ENCODE results near the gene CLSTN1.

- TF ChIP-seq GABPA (IDR thresholded peaks at IDR 0.05; ENCODE audit: borderline replicate concordance, insufficient read depth, low read length) (no peak), CTCF (IDR thresholded peaks at IDR 0.05; ENCODE audit: control extremely low read depth in 1 of 3, insufficient read depth in 1 of 3, low read depth in 1 of 3, low read length in 3 of 3) (no peak), RAD21 (IDR thresholded peaks at IDR 0.05 in 1 of 2, conservative IDR thresholded peaks at IDR 0.05 in 1 of 2; ENCODE audit: low read depth in 2 of 2, low read length in 2 of 2) (no peak), MAX (IDR thresholded peaks at IDR 0.05) (no peak), EP300 (IDR thresholded peaks at IDR 0.05; ENCODE audit: borderline replicate concordance in 1 of 2, low read depth in 2 of 2, low read length in 2 of 2) (no peak), POLR2A (IDR thresholded peaks at IDR 0.05; ENCODE audit: control extremely low read depth in 1 of 2, low read depth in 2 of 2, low read length in 2 of 2) (no peak), JUN (IDR thresholded peaks at IDR 0.05; ENCODE audit: low read depth, low read length) (no peak), FOSL1 (IDR thresholded peaks at IDR 0.05; ENCODE audit: insufficient read depth, low read depth, low read length) (no peak), SP1 (IDR thresholded peaks at IDR 0.05; ENCODE audit: low read depth, low read length) (no peak), POLR2AphosphoS5 (IDR thresholded peaks at IDR 0.05; ENCODE audit: low read depth, low read length) (no peak), NRF1 (IDR thresholded peaks at IDR 0.05; ENCODE audit: low read depth, low read length) (no peak), HDAC6 (IDR thresholded peaks at IDR 0.05; ENCODE audit: low read depth, low read length) (no peak)
Measured at GRCh38 chr1:9733160-9733789, 90.5 kb downstream of the CLSTN1 start.

Data from H1 (cell line).